Measurements from ENCODE around the gene HSPG2.

The HSPG2 gene

DNA sequence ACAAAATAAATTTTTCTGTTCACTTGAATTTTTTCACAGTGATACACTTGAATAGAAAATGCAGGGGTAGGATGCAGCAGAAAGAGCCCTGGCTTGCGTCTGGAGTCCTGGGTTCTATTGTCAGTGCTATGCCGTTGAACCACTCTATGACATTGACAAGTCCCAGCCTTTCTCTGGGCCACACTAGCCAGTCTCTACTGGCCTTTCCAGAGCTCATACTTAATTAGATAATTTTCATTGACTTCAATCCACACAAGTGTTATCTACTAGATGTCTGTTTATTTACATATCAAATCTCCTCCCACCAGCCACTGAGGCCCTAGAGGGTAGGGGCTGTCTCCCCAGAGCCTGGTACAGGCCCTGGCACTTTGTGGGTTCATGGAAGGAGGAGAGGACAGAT, 24.2 kb upstream of the HSPG2 start:
- Histone ChIP-seq H3K27me3 (replicated peaks) (no peaks in the 10 kb centered on the region), H3K36me3 (replicated peaks) (no peaks in the 10 kb centered on the region), H3K27ac (no peak overlapping the region), H3K4me3 (ENCODE audit: low read depth, low read length) (no peak overlapping the region)
- DNase-seq: no peak
- in situ Hi-C loops (cut with HindIII; ENCODE audit: low pct_ligation_motif_present, low sequenced_read_pairs): loop anchor here (25.0 kb wide), 1 partner anchor 274 kb away; no protein-coding TSS in a partner anchor
- TF ChIP-seq, protein P1, sequence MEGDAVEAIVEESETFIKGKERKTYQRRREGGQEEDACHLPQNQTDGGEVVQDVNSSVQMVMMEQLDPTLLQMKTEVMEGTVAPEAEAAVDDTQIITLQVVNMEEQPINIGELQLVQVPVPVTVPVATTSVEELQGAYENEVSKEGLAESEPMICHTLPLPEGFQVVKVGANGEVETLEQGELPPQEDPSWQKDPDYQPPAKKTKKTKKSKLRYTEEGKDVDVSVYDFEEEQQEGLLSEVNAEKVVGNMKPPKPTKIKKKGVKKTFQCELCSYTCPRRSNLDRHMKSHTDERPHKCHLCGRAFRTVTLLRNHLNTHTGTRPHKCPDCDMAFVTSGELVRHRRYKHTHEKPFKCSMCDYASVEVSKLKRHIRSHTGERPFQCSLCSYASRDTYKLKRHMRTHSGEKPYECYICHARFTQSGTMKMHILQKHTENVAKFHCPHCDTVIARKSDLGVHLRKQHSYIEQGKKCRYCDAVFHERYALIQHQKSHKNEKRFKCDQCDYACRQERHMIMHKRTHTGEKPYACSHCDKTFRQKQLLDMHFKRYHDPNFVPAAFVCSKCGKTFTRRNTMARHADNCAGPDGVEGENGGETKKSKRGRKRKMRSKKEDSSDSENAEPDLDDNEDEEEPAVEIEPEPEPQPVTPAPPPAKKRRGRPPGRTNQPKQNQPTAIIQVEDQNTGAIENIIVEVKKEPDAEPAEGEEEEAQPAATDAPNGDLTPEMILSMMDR (IDR thresholded peaks at IDR 0.05; ENCODE audit: low read depth, low read length, missing control alignments): no peak

DNA sequence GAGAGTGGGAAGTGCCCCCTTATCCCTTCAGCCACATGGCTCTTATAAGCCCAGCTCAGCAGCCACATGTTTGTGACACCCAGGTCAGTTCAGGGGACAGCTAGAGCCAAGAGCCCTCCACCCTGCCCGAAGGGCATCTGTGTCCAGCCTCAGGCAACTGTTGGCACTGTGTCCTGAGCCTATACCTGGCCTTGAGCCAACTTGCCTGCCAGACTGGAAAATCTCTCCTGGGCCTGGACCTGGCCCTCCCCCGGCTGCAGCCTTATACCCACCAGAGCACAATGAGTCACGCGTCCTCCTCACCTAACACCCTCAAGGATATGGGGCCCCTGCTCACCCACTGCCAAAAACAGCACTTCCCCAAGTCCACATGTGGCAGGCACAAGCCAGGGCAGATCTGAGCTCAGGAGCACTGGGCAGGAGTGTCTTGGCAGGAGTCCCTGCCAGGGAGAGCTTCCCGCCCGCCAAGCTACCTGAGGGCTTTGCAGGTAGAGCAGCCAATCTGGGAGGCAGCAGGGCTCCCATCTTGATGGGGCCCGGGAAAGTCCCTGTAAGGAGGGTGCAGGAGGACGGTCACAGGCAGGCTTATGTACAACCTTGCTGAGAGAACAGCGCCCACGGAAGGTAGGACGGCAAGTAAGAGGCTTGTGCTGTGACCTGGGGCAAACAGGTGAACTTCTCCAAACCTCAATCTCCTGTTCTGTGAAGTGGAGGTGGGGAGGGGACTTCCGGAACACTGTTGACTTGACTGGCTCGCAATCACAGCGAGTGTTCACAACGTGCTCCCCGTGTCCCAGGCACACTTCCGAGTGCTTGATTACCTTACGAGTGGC, 19.8 kb upstream of the HSPG2 start:
- in situ Hi-C loops (cut with HindIII; ENCODE audit: low pct_ligation_motif_present, low sequenced_read_pairs): loop anchor here (25.0 kb wide), 1 partner anchor 270 kb away; no protein-coding TSS in a partner anchor
- TF ChIP-seq, protein P1 (IDR thresholded peaks at IDR 0.05; ENCODE audit: low read depth, low read length, missing control alignments): no peak
- no peaks in the 10 kb centered on the region for H3K27me3 ChIP-seq (replicated peaks)
- DNase-seq: no peak
- H3K4me3 ChIP-seq (ENCODE audit: low read depth, low read length): no peak overlapping the region
- no peak overlapping the region for H3K27ac ChIP-seq
- H3K36me3 ChIP-seq (replicated peaks): no peaks in the 10 kb centered on the region

DNA sequence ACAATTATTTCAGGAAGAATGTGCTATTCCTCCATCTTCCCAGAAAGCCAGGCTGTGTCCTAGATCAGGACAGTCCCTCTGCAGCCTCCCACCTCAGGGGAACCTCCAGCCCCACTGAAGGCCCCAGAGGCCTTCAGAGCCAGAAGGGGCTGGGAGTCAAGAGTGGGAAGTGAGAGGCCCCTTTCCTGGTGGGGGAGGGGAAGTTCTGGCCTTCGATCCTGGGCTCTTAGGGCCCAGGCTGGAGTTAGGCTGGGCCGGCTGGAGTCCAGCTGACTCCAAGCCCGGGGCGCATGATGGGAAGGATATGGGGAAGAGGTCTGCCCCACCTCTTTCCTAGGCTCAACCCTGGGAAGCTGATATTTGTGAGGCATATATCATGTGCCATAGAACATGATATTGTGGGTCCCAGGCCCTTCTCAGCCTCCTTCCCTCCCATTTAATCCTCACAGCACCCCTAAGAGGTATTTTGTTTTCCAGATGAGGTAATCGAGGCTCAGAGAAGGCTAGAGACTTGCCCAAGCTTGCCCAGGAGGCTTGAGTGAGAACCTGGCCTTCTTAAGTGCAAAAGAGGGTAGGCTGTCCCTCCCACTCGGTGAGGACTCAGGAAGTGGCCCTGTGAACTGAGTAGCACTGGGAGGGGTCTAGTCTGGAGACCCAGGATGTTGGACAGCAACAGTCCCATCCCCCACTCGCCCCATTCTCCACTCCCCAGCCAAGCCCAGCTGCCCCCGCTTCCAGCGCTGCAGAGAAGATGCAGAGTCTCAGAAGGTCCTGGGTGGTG, 18.6 kb upstream of the HSPG2 start:
- Histone ChIP-seq H3K4me3 (ENCODE audit: low read depth, low read length) (no peak overlapping the region), H3K36me3 (replicated peaks) (no peaks in the 10 kb centered on the region), H3K27ac (no peak overlapping the region), H3K27me3 (replicated peaks) (no peaks in the 10 kb centered on the region)
- TF ChIP-seq, protein P1 (IDR thresholded peaks at IDR 0.05; ENCODE audit: low read depth, low read length, missing control alignments): no peak
- in situ Hi-C loops (cut with HindIII; ENCODE audit: low pct_ligation_motif_present, low sequenced_read_pairs): loop anchor here (25.0 kb wide), 1 partner anchor 268 kb away; no protein-coding TSS in a partner anchor
- no peak for DNase-seq

DNA sequence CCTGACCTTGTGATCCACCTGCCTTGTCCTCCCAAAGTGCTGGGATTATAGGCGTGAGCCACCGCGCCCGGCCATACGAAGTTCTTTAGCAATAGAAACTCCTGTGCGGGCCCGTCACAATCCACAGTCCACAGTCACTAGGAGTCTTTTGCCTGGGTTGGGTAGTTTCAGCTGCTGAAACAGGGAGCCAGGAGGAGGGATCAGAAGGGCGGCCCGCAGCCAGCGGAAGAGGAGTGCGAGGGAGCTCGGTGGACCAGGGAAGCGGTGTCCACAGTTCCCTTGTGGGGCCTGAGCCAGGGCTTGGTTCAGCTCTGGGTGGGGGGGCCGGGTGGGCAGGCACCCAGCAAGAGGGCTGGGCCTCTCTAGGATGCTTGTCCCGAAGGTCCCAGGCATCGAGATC, 17.9 kb upstream of the HSPG2 start:
- H3K27ac ChIP-seq: no peak overlapping the region
- in situ Hi-C loops (cut with HindIII; ENCODE audit: low pct_ligation_motif_present, low sequenced_read_pairs): loop anchor here (25.0 kb wide), 1 partner anchor 268 kb away; no protein-coding TSS in a partner anchor

DNA sequence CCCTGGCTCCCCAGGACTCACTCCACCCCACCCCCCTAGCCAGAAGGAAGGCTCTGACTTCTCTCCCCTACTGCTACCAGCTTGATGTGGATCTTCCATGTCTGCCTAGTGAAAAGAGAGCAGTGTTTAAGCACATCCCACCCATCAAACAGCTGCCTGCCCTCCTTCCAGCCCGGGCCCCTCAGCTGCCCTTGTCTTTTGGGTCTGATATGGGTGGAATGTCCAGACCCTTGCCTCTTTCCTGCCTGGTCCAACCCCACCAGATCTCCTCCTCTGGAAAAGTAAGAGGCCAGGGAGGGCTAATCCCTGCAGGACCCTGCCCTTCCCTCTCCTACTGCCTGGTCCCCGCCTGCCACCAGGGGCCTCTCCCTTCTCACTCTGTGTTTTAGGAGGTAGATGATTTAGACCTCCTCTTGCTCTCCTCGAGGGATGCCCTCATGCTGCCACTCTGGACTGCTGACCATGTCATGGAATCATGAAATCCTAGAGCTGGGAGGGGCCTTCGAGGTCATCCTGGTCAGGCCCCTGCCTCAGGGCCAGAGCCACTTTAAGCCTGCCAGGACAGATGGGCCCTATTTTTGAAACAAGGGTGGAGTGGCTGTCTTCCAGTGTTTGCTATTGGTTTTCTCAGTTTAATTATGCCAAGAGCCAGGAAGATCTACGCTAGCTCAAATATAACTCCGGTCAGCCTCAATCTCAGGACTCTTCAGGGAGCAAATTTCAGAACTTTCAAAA, 15.8 kb upstream of the HSPG2 start:
- Histone ChIP-seq H3K36me3 (replicated peaks) (no peaks in the 10 kb centered on the region), H3K27me3 (replicated peaks) (no peaks in the 10 kb centered on the region), H3K27ac (no peak overlapping the region), H3K4me3 (ENCODE audit: low read depth, low read length) (no peak overlapping the region)
- in situ Hi-C loops (cut with HindIII; ENCODE audit: low pct_ligation_motif_present, low sequenced_read_pairs): loop anchor here (25.0 kb wide), 1 partner anchor 266 kb away; no protein-coding TSS in a partner anchor
- no peak for DNase-seq
- TF ChIP-seq, protein P1 (IDR thresholded peaks at IDR 0.05; ENCODE audit: low read depth, low read length, missing control alignments): peak; percentile 23

More for the DNA sequence above, 17.9 kb upstream of the HSPG2 start:
- no peak for DNase-seq
- H3K4me3 ChIP-seq (ENCODE audit: low read depth, low read length): no peak overlapping the region
- TF ChIP-seq, protein P1 (IDR thresholded peaks at IDR 0.05; ENCODE audit: low read depth, low read length, missing control alignments): no peak
- no peaks in the 10 kb centered on the region for H3K27me3 ChIP-seq (replicated peaks)
- H3K36me3 ChIP-seq (replicated peaks): no peaks in the 10 kb centered on the region
